PC-9 (cell line): Measurements from ENCODE around the gene SLC45A2. TPM values are rescaled to one million over a fixed set of nuclear protein-coding genes. Genes with fewer than 3 reads are reported as not detected.

Experiments used
- BruUV-seq: library from RNA; stranded (reverse); fragments of 400-500 nt; replicated peaks from 2 replicates; lab custom pipeline; 2021; lab: Mats Ljungman, UMichigan
- CTCF ChIA-PET: fragments of 300-600 bp; sonication (Branson Sonifier 250); formaldehyde crosslinking; loops from one replicate; lab custom pipeline; 2022; ENCODE audit warnings: antibody characterized with exemption; lab: Charles Lee
- POLR2A ChIA-PET: fragments of 300-600 bp; sonication (Branson Sonifier 250); formaldehyde crosslinking; loops from one replicate; lab custom pipeline; 2022; ENCODE audit warnings: antibody characterized with exemption; ENCODE audit not compliant: unreplicated experiment; lab: Charles Lee
- DNase-seq, 2 experiments: peaks; one replicate each; pipeline versions ENCODE4 v3.0.0 to v3.0.0-alpha.2; 2015 to 2022; ENCODE audit warnings: mixed read lengths in 1 of 2
- H2AFZ ChIP-seq: fragments of 200-600 bp; sonication (generic); 2 replicates; pipeline ENCODE4 v1.8.1; 2017; ENCODE audit warnings: antibody characterized with exemption
- H3F3A ChIP-seq: fragments of 200-600 bp; sonication (generic); 2 replicates; pipeline ENCODE4 v1.8.1; 2017; ENCODE audit warnings: antibody characterized with exemption, mild to moderate bottlenecking, low read depth; ENCODE audit not compliant: insufficient read depth
- H3K27ac ChIP-seq: fragments of 200-600 bp; sonication (generic); 2 replicates; pipeline ENCODE4 v1.6.1; 2016; ENCODE audit warnings: mixed run types
- H3K27me3 ChIP-seq: fragments of 200-600 bp; sonication (generic); 2 replicates; pipeline ENCODE4 v1.6.1; 2016; ENCODE audit warnings: low read depth, mixed run types; ENCODE audit not compliant: insufficient read depth
- H3K36me3 ChIP-seq: fragments of 200-600 bp; sonication (generic); 2 replicates; pipeline ENCODE4 v1.6.1; 2016; ENCODE audit warnings: low read depth, mixed run types
- H3K4me1 ChIP-seq: fragments of 200-600 bp; sonication (generic); replicated peaks from 2 replicates; pipeline ENCODE4 v1.6.1; 2016; ENCODE audit warnings: mixed run types; ENCODE audit not compliant: insufficient read depth
- H3K4me2 ChIP-seq: fragments of 200-600 bp; sonication (generic); 2 replicates; pipeline ENCODE4 v1.6.1; 2017; ENCODE audit warnings: mixed run types
- H3K4me3 ChIP-seq: fragments of 200-600 bp; sonication (generic); 2 replicates; pipeline ENCODE4 v1.6.1; 2016; ENCODE audit warnings: mixed run types
- H3K79me2 ChIP-seq: fragments of 200-600 bp; sonication (generic); 2 replicates; pipeline ENCODE4 v1.6.1; 2017; ENCODE audit warnings: low read depth, mixed run types
- H3K9me2 ChIP-seq: fragments of 200-600 bp; sonication (generic); 2 replicates; pipeline ENCODE4 v1.8.1; 2017; ENCODE audit warnings: mild to moderate bottlenecking; ENCODE audit not compliant: insufficient read depth
- H3K9me3 ChIP-seq: fragments of 200-600 bp; sonication (generic); 2 replicates; pipeline ENCODE4 v1.8.1; 2016; ENCODE audit warnings: low read depth; ENCODE audit not compliant: insufficient read depth
- H4K20me1 ChIP-seq: fragments of 200-600 bp; sonication (generic); 2 replicates; pipeline ENCODE4 v1.8.1; 2017; ENCODE audit not compliant: insufficient read depth
- CTCF ChIP-seq: fragments of 200-600 bp; sonication (generic); conservative IDR thresholded peaks from 2 replicates; pipeline ENCODE4 v1.6.1; 2017; ENCODE audit warnings: mixed run types, antibody characterized with exemption, mild to moderate bottlenecking, moderate library complexity
- EZH2 ChIP-seq: fragments of 200-600 bp; sonication (generic); IDR thresholded peaks from 2 replicates; pipeline ENCODE4 v1.8.0; 2017; ENCODE audit warnings: antibody characterized with exemption, low read depth
- intact Hi-C: fragments of 100-400 bp; cut with micrococcal nuclease; formaldehyde crosslinking; loops from one replicate; pipeline ENCODE4 v1.10.0; 2022; ENCODE audit not compliant: unreplicated experiment
- total RNA-seq: library from RNA; stranded (reverse); gene quantifications from 2 replicates; pipeline ENCODE4 v1.2.3, GENCODE V29; 2021

Gene SLC45A2
- total RNA-seq, 1 experiment from 2014 or later, result 0.33 TPM

- Histone ChIP-seq H3K4me2 (no peak overlapping the region), H3K9me3 (no peaks in the 10 kb centered on the region), H3K36me3 (no peaks in the 10 kb centered on the region), H3K27me3 (no peaks in the 10 kb centered on the region), H3K9me2 (no peaks in the 10 kb centered on the region), H3K27ac (no peak overlapping the region), H3K4me3 (no peak overlapping the region), H3F3A (no peaks in the 10 kb centered on the region), H3K79me2 (no peaks in the 10 kb centered on the region), H2AFZ (no peak overlapping the region), H4K20me1 (no peaks in the 10 kb centered on the region), H3K4me1 (no peaks in the 10 kb centered on the region; the same call in 1 of the 2 replicates)
- DNase-seq, result no peak
- no peak for TF ChIP-seq EZH2
- TF ChIP-seq CTCF, result no peak
- POLR2A ChIA-PET, result no interaction called here
- intact Hi-C loops, result no loop called here
- no TSS peak for BruUV-seq
- CTCF ChIA-PET, result interaction anchor here (0.6 kb wide), 1 partner anchor 181 kb away, joined by 3 read pairs; no protein-coding TSS in a partner anchor
These were observed 43.4 kb downstream of the SLC45A2 start for GRCh38 chr5:33941090-33941489.

- Histone ChIP-seq H3K9me3 (no peaks in the 10 kb centered on the region), H3K27ac (no peak overlapping the region), H3F3A (no peaks in the 10 kb centered on the region), H3K79me2 (no peaks in the 10 kb centered on the region), H3K36me3 (no peaks in the 10 kb centered on the region), H3K27me3 (no peaks in the 10 kb centered on the region), H3K4me2 (no peak overlapping the region), H3K4me1 (no peaks in the 10 kb centered on the region; the same call in 1 of the 2 replicates), H2AFZ (no peak overlapping the region), H4K20me1 (no peaks in the 10 kb centered on the region), H3K4me3 (no peak overlapping the region), H3K9me2 (no peaks in the 10 kb centered on the region)
- DNase-seq, result no peak
- intact Hi-C loops, result loop anchor here (10.0 kb wide), 2 partner anchors 205 to 385 kb away; no protein-coding TSS in a partner anchor
- POLR2A ChIA-PET, result interaction anchor here (0.6 kb wide), 1 partner anchor 187 kb away, joined by 4 read pairs; no protein-coding TSS in a partner anchor
- CTCF ChIA-PET, result interaction anchor here (0.6 to 1.0 kb wide), 3 partner anchors 30 to 290 kb away, joined by 3 read pairs; no protein-coding TSS in a partner anchor
- TF ChIP-seq CTCF (no peak), EZH2 (no peak)
- no TSS peak for BruUV-seq
These were observed 44.8 kb downstream of the SLC45A2 start for GRCh38 chr5:33939556-33940262.

GRCh38 chr5:33938881-33939280 is 45.6 kb downstream of the SLC45A2 start:
- Histone ChIP-seq H3K4me3 (no peak overlapping the region), H4K20me1 (no peaks in the 10 kb centered on the region), H3K79me2 (no peaks in the 10 kb centered on the region), H3K27me3 (no peaks in the 10 kb centered on the region), H3K36me3 (no peaks in the 10 kb centered on the region), H3F3A (peaks cover 5% of the 10 kb centered on the region), H3K4me2 (no peak overlapping the region), H3K27ac (no peak overlapping the region), H3K4me1 (peaks cover 8% of the 10 kb centered on the region), H3K9me3 (no peaks in the 10 kb centered on the region), H2AFZ (no peak overlapping the region), H3K9me2 (no peaks in the 10 kb centered on the region)
- no peak for DNase-seq
- TF ChIP-seq CTCF (no peak), EZH2 (no peak)
- ChIA-PET CTCF (interaction anchor here (1.0 kb wide), 1 partner anchor 289 kb away, joined by 3 read pairs; no protein-coding TSS in a partner anchor), POLR2A (no interaction called here)
- no TSS peak for BruUV-seq
- intact Hi-C loops, result loop anchor here (10.0 kb wide), 2 partner anchors 204 to 384 kb away; no protein-coding TSS in a partner anchor
